ENCODE measurements around the gene ZNF221.

DNA sequence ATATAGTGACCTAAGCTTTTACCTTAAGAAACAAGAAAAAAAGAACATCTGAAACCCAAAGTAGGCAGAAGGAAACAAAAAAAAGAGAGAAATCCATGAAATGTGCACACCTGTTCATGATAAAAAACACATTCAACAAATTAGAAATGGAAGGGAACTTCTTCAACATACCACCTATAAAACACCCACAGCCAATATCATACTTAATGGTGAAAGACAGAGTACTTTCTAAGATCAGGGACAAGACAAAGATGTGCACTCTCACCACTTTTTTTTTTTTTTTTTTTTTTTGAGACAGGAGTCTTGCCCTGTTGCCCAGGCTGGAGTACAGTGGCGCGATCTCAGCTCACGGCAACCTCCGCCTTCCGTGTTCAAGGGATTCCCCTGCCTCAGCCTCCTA lies 45.1 kb upstream of the ZNF221 start:
- TF ChIP-seq CTCF (IDR thresholded peaks at IDR 0.05; ENCODE audit: insufficient read depth, low read length): no peak
- TF ChIP-seq POLR2AphosphoS5 (IDR thresholded peaks at IDR 0.05; ENCODE audit: low read depth): no peak
